ENCODE data around the gene PCBP1. TPM values are rescaled to one million over a fixed set of nuclear protein-coding genes. Genes with fewer than 3 reads are reported as not detected.
"Not testable (repeated sequence)": the region's sequence is repeated elsewhere in the genome, so short reads cannot be mapped to it uniquely, and the experiment has no call there.

The PCBP1 gene
- total and polyA plus RNA-seq, 10 donors = 254 to 351 (median 286) TPM

- Histone ChIP-seq H3K27me3 (replicated peaks in 1 of 7) (no peaks in the 10 kb centered on the region), H3K4me3 (peak overlapping the region in 7 of 8 donors; percentile 75 to 97 (median 91)), H3K36me3 (peaks cover 0 to 25% (median 4%) of the 10 kb centered on the region in 6 donors), H3K4me1 (peaks cover 23 to 80% (median 61%) of the 10 kb centered on the region in 6 donors), H3K27ac (peak overlapping the region; percentile 97 to 100 (median 100)), H3K9me3 (no peaks in the 10 kb centered on the region)
- intact Hi-C loops (cut with DNase I; ENCODE audit: low total_unique reads) = loop anchor here (5.0 kb wide), 2 partner anchors 32 to 52 kb away; no protein-coding TSS in a partner anchor
- no peak for DNase-seq
- WGBS, 5 donors = 34 to 56% (median 50%) methylated on average over 6 of the region's 6 CpGs
- TF ChIP-seq POLR2AphosphoS5 (IDR thresholded peaks at IDR 0.05) (peak in 1 of 3 donors; percentile 25), POLR2A (IDR thresholded peaks at IDR 0.05) (no peak)
Measured at GRCh38 chr2:70089983-70090525, 2.8 kb downstream of the PCBP1 start.

- H3K27ac ChIP-seq = peak overlapping the region; percentile 43 to 100 (median 99)
- H3K4me1 ChIP-seq = peaks cover 23 to 80% (median 61%) of the 10 kb centered on the region in 6 donors
- DNase-seq = no peak
- intact Hi-C loops (cut with DNase I; ENCODE audit: low total_unique reads) = no loop called here
- no peaks in the 10 kb centered on the region for H3K27me3 ChIP-seq (replicated peaks in 1 of 7)
- peaks cover 0 to 25% (median 4%) of the 10 kb centered on the region in 6 donors for H3K36me3 ChIP-seq
- H3K4me3 ChIP-seq = peak overlapping the region in 1 of 8 donors; percentile 91
- no peak for TF ChIP-seq POLR2AphosphoS5 (IDR thresholded peaks at IDR 0.05)
- no peak for TF ChIP-seq POLR2A (IDR thresholded peaks at IDR 0.05)
- no peak for TF ChIP-seq CTCF (IDR thresholded peaks at IDR 0.05 in 8 of 11, conservative IDR thresholded peaks at IDR 0.05 in 3 of 11)
- 85 to 94% (median 88%) methylated on average over 4 of the region's 4 CpGs for WGBS, 5 donors
- H3K9me3 ChIP-seq = no peaks in the 10 kb centered on the region
Measured at GRCh38 chr2:70090706-70091334, 3.5 kb downstream of the PCBP1 start.

GRCh38 chr2:70091364-70091763, 4.1 kb downstream of the PCBP1 start:
- Histone ChIP-seq H3K4me1 (peaks cover 27 to 82% (median 63%) of the 10 kb centered on the region in 6 donors), H3K9me3 (no peaks in the 10 kb centered on the region), H3K36me3 (peaks cover 0 to 25% (median 4%) of the 10 kb centered on the region in 6 donors), H3K27me3 (replicated peaks in 1 of 7) (no peaks in the 10 kb centered on the region), H3K4me3 (no peak overlapping the region), H3K27ac (peak overlapping the region in 7 of 8 donors; percentile 11 to 100 (median 99))
- TF ChIP-seq CTCF (IDR thresholded peaks at IDR 0.05 in 8 of 11, conservative IDR thresholded peaks at IDR 0.05 in 3 of 11) (no peak), POLR2AphosphoS5 (IDR thresholded peaks at IDR 0.05) (no peak), POLR2A (IDR thresholded peaks at IDR 0.05) (no peak)
- DNase-seq = no peak
- intact Hi-C loops (cut with DNase I; ENCODE audit: low total_unique reads) = no loop called here
- WGBS, 5 donors = 54 to 71% (median 61%) methylated on average over 2 of the region's 2 CpGs

- Histone ChIP-seq H3K36me3 (peaks cover 0 to 25% (median 4%) of the 10 kb centered on the region in 6 donors), H3K4me1 (peaks cover 27 to 86% (median 64%) of the 10 kb centered on the region in 6 donors), H3K4me3 (no peak overlapping the region), H3K27me3 (replicated peaks in 1 of 7) (no peaks in the 10 kb centered on the region), H3K27ac (peak overlapping the region in 7 of 8 donors; percentile 11 to 100 (median 99)), H3K9me3 (no peaks in the 10 kb centered on the region)
- TF ChIP-seq POLR2AphosphoS5 (IDR thresholded peaks at IDR 0.05) (no peak), CTCF (IDR thresholded peaks at IDR 0.05 in 8 of 11, conservative IDR thresholded peaks at IDR 0.05 in 3 of 11) (no peak), POLR2A (IDR thresholded peaks at IDR 0.05) (no peak)
- DNase-seq = no peak
- WGBS, 5 donors = 66 to 83% (median 73%) methylated on average over 7 of the region's 7 CpGs
- intact Hi-C loops (cut with DNase I; ENCODE audit: low total_unique reads) = no loop called here
Measured at GRCh38 chr2:70091816-70092215, 4.5 kb downstream of the PCBP1 start.

GRCh38 chr2:70092576-70093243, 5.4 kb downstream of the PCBP1 start:
- WGBS, 5 donors = 91 to 94% (median 94%) methylated on average over 12 of the region's 12 CpGs
- H3K4me3 ChIP-seq; intact Hi-C loops (cut with DNase I; ENCODE audit: low total_unique reads); DNase-seq; H3K27me3 ChIP-seq (replicated peaks in 1 of 7); H3K9me3 ChIP-seq: not testable (repeated sequence)
- Histone ChIP-seq H3K27ac (peak overlapping the region in 5 of 8 donors; percentile 9 to 99 (median 97)), H3K36me3 (peaks cover 0 to 25% (median 4%) of the 10 kb centered on the region in 6 donors), H3K4me1 (peaks cover 27 to 89% (median 64%) of the 10 kb centered on the region in 6 donors)
